Keratinocyte (primary cell): ENCODE measurements around the gene RASGEF1B. TPM values are rescaled to one million over a fixed set of nuclear protein-coding genes. Genes with fewer than 3 reads are reported as not detected.

Source experiments
- DNase-seq: peaks from one replicate; pipeline ENCODE4 v3.0.0-alpha.2; 2011; ENCODE audit warnings: low read depth, missing footprints, low spot score
- FAIRE-seq: peaks from 2 replicates; lab custom pipeline; 2011; peaks lifted over from hg19 to GRCh38; lab: Jason Lieb, UNC
- H2AFZ ChIP-seq: 2 replicates; pipeline ENCODE4 v1.6.0; 2012; ENCODE audit warnings: low read length, control low read depth, inconsistent platforms; ENCODE audit not compliant: control insufficient read depth
- H3K27ac ChIP-seq: 2 replicates; pipeline ENCODE4 v1.5.1; 2011; ENCODE audit warnings: low read length; ENCODE audit not compliant: control insufficient read depth, insufficient read depth
- H3K27me3 ChIP-seq: 3 replicates; pipeline ENCODE4 v1.6.0; 2011; ENCODE audit warnings: low read length; ENCODE audit not compliant: control insufficient read depth, insufficient read depth; ENCODE audit errors: extremely low read depth
- H3K36me3 ChIP-seq, 2 experiments: 2 replicates in 1 of 2; 3 replicates in 1 of 2; pipeline ENCODE4 v1.5.1; 2011; ENCODE audit warnings: low read length in 2 of 2, mild to moderate bottlenecking in 1 of 2; ENCODE audit not compliant: control insufficient read depth in 2 of 2, insufficient read depth in 2 of 2; ENCODE audit errors: extremely low read depth in 1 of 2
- H3K4me1 ChIP-seq: 3 replicates; pipeline ENCODE4 v1.5.1; 2011; ENCODE audit warnings: low read length; ENCODE audit not compliant: control insufficient read depth, insufficient read depth; ENCODE audit errors: extremely low read depth
- H3K4me2 ChIP-seq: 3 replicates; pipeline ENCODE4 v1.6.0; 2011; ENCODE audit warnings: low read depth, low read length; ENCODE audit not compliant: control insufficient read depth, insufficient read depth; ENCODE audit errors: extremely low read depth
- H3K4me3 ChIP-seq, 3 experiments: fragments of 200-600 bp in 1 of 3; sonication (generic) in 1 of 3; 2 replicates in 2 of 3; 3 replicates in 1 of 3; pipeline ENCODE4 v1.5.1; 2011 to 2016; ENCODE audit warnings: low read length in 3 of 3, mild to moderate bottlenecking in 3 of 3, control low read depth in 2 of 3, inconsistent platforms in 1 of 3, low read depth in 1 of 3, mixed read lengths in 1 of 3, mixed run types in 1 of 3, moderate library complexity in 1 of 3; ENCODE audit not compliant: control insufficient read depth in 2 of 3, insufficient read depth in 2 of 3; ENCODE audit errors: extremely low read depth in 1 of 3
- H3K79me2 ChIP-seq: 2 replicates; pipeline ENCODE4 v1.6.0; 2012; ENCODE audit warnings: low read length; ENCODE audit not compliant: control insufficient read depth, insufficient read depth
- H3K9ac ChIP-seq: 3 replicates; pipeline ENCODE4 v1.6.0; 2011; ENCODE audit warnings: low read length; ENCODE audit not compliant: control insufficient read depth, insufficient read depth; ENCODE audit errors: extremely low read depth
- H3K9me1 ChIP-seq: 3 replicates; pipeline ENCODE4 v1.6.0; 2011; ENCODE audit warnings: low read length; ENCODE audit not compliant: control insufficient read depth, insufficient read depth; ENCODE audit errors: extremely low read depth
- H3K9me3 ChIP-seq: 2 replicates; pipeline ENCODE4 v1.5.1; 2012; ENCODE audit warnings: low read depth, low read length; ENCODE audit not compliant: control insufficient read depth
- H4K20me1 ChIP-seq: 3 replicates; pipeline ENCODE4 v1.6.0; 2011; ENCODE audit warnings: low read length; ENCODE audit not compliant: control insufficient read depth, insufficient read depth; ENCODE audit errors: extremely low read depth
- CTCF ChIP-seq, 3 experiments: IDR thresholded peaks in 1 of 3; conservative IDR thresholded peaks in 1 of 3; optimal IDR thresholded peaks in 1 of 3; 2 replicates in 2 of 3; 3 replicates in 1 of 3; pipeline versions ENCODE3 to v1.5.1; 2011; ENCODE audit warnings: low read length in 3 of 3, mild to moderate bottlenecking in 3 of 3, moderate library complexity in 2 of 3, control low read depth in 1 of 3, inconsistent platforms in 1 of 3; ENCODE audit not compliant: insufficient read depth in 2 of 3; ENCODE audit errors: extremely low read depth in 1 of 3
- EZH2 ChIP-seq: IDR thresholded peaks from one replicate; pipeline ENCODE4 v1.6.1; 2012; ENCODE audit warnings: inconsistent platforms, mild to moderate bottlenecking, low read length, moderate library complexity
- dilution Hi-C: fragments of 300-500 bp; cut with MboI; formaldehyde crosslinking; loops from one replicate; pipeline ENCODE4 v1.7.0; 2020; ENCODE audit warnings: low sequenced_read_pairs; ENCODE audit not compliant: extremely low pct_ligation_motif_present
- polyA plus RNA-seq, 5 experiments: library from polyadenylated mRNA; depleted of rRNA in 3 of 5; stranded (reverse) in 3 of 5; stranded (forward) in 1 of 5; unstranded in 1 of 5; fragments of >200 nt; gene quantifications; 1 replicate in 1 of 5; 2 replicates in 3 of 5; 3 replicates in 1 of 5; pipeline versions ENCODE4 v1.2.1 to v1.2.3, GENCODE V29; 2011 to 2012; ENCODE audit warnings: missing spikeins in 2 of 5, low read depth in 1 of 5, low replicate concordance in 1 of 5

The RASGEF1B gene
- polyA plus RNA-seq, 1 donor (not counting 4 experiments of a cell fraction or from before 2014, with no cell fraction given) = 0.68 TPM

DNA sequence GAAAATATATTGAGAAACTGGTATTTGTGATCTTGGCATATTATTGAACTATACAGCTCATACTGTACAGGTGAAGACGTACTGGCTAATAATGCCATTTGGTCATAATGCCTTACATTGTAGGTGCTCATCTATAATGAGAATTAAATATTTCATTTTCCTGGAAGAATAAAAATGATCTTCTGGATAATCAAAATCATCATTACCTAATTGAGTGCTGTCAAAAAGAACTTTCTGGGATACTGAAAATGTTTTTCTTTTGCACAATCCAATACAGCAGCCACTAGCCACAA, 4.1 kb downstream of the RASGEF1B start:
- DNase-seq = no peak
- Histone ChIP-seq H3K27ac (peak overlapping the region; percentile 74), H3K9me1 (no peaks in the 10 kb centered on the region), H4K20me1 (no peaks in the 10 kb centered on the region), H3K27me3 (no peaks in the 10 kb centered on the region), H3K9me3 (no peaks in the 10 kb centered on the region), H2AFZ (no peak overlapping the region), H3K4me3 (no peak overlapping the region), H3K4me1 (peaks cover 34% of the 10 kb centered on the region), H3K79me2 (no peaks in the 10 kb centered on the region), H3K36me3 (no peaks in the 10 kb centered on the region), H3K4me2 (no peak overlapping the region), H3K9ac (no peak overlapping the region)
- dilution Hi-C loops = no loop called here
- TF ChIP-seq EZH2 = no peak
- no peak for TF ChIP-seq CTCF (optimal IDR thresholded peaks at IDR 0.05 in 1 of 3, IDR thresholded peaks at IDR 0.05 in 1 of 3, conservative IDR thresholded peaks at IDR 0.05 in 1 of 3; ENCODE audit: extremely low read depth in 1 of 3, insufficient read depth in 2 of 3, low read length in 3 of 3)
- FAIRE-seq = no peak

- DNase-seq = peak; percentile 64
- TF ChIP-seq EZH2 (no peak), CTCF (optimal IDR thresholded peaks at IDR 0.05 in 1 of 3, IDR thresholded peaks at IDR 0.05 in 1 of 3, conservative IDR thresholded peaks at IDR 0.05 in 1 of 3; ENCODE audit: extremely low read depth in 1 of 3, insufficient read depth in 2 of 3, low read length in 3 of 3) (peak; percentile 45 to 89 (median 77))
- Histone ChIP-seq H3K4me3 (no peak overlapping the region), H3K9me1 (no peaks in the 10 kb centered on the region), H3K36me3 (no peaks in the 10 kb centered on the region), H3K4me1 (peaks cover 30% of the 10 kb centered on the region), H3K4me2 (peak overlapping the region; percentile 64), H3K27ac (peak overlapping the region; percentile 74), H4K20me1 (no peaks in the 10 kb centered on the region), H3K9me3 (no peaks in the 10 kb centered on the region), H3K79me2 (no peaks in the 10 kb centered on the region), H3K27me3 (no peaks in the 10 kb centered on the region), H2AFZ (peak overlapping the region; percentile 2), H3K9ac (peak overlapping the region; percentile 19)
- dilution Hi-C loops = no loop called here
- peak; percentile 84 for FAIRE-seq
These were observed 4.7 kb downstream of the RASGEF1B start for GRCh38 chr4:81466841-81467671.
